RWPE1 (cell line): Measurements from ENCODE around the gene CS.
"Not testable (repeated sequence)": the region's sequence is repeated elsewhere in the genome, so short reads cannot be mapped to it uniquely, and the experiment has no call there.

ENCODE experiments used
- CTCF ChIA-PET: fragments of 350-600 bp; sonication (Branson Sonifier 250); formaldehyde crosslinking; extraction: SDS; loops from one replicate; lab custom pipeline; 2021; lab: Yijun Ruan, JAX
- POLR2A ChIA-PET: fragments of 400-600 bp; formaldehyde crosslinking; extraction: SDS; loops from one replicate; lab custom pipeline; 2020; ENCODE audit warnings: antibody characterized with exemption; ENCODE audit not compliant: low non-redundant PET; lab: Yijun Ruan, JAX
- DNase-seq: peaks from one replicate; pipeline ENCODE4 v3.0.0; 2012; ENCODE audit warnings: low spot score
- H3K27ac ChIP-seq: fragments of 450-650 bp; 2 replicates; pipeline ENCODE4 v1.5.1; 2017
- CTCF ChIP-seq: fragments of 450-650 bp; conservative IDR thresholded peaks from 2 replicates; pipeline ENCODE4 v1.5.1; 2017; ENCODE audit warnings: low read depth, mild to moderate bottlenecking

The CS gene

GRCh38 chr12:56299853-56300643 lies at the start of gene CS:
CS (minus strand) TSS chr12:56300330; CDS start chr12:56300201, 129 bp downstream.
- CTCF ChIA-PET, result interaction anchor here (0.5 kb wide), 1 partner anchor 26 kb away, joined by 5 read pairs; no protein-coding TSS in a partner anchor
- TF ChIP-seq CTCF, result no peak
- POLR2A ChIA-PET, result interaction anchor here (0.6 to 1.2 kb wide), 3 partner anchors 9 to 461 kb away, joined by 3 to 9 read pairs (median 3); partner anchors contain the start of gene RNF41

GRCh38 chr12:56348776-56349175 lies 48.6 kb upstream of the CS start:
- ChIA-PET POLR2A (interaction anchor here (0.5 kb wide), 1 partner anchor 873 kb away, joined by 4 read pairs; no protein-coding TSS in a partner anchor), CTCF (interaction anchor here (0.6 kb wide), 1 partner anchor 15 kb away, joined by 3 read pairs; the partner anchor contains the start of gene PAN2)
- H3K27ac ChIP-seq, result peak overlapping the region; percentile 22
- no peak for DNase-seq
- no peak for TF ChIP-seq CTCF

More at GRCh38 chr12:56299853-56300643, at the start of gene CS:
- peak; percentile 98 for DNase-seq
- peak within 1 kb of the TSS; percentile 92 for H3K27ac ChIP-seq

GRCh38 chr12:56347255-56347654 lies 47.1 kb upstream of the CS start:
- POLR2A ChIA-PET, DNase-seq: not testable (repeated sequence)
- peak overlapping the region; percentile 16; the same call in 1 of the 2 replicates for H3K27ac ChIP-seq
- CTCF ChIA-PET, result interaction anchor here (0.6 to 1.2 kb wide), 2 partner anchors 76 to 122 kb away, joined by 3 read pairs; no protein-coding TSS in a partner anchor

- TF ChIP-seq CTCF, result no peak
- CTCF ChIA-PET, result interaction anchor here (0.6 kb wide), 2 partner anchors 8 to 122 kb away, joined by 3 to 8 read pairs; no protein-coding TSS in a partner anchor
- POLR2A ChIA-PET, result no interaction called here
- peak overlapping the region; percentile 16; the same call in 1 of the 2 replicates for H3K27ac ChIP-seq
- no peak for DNase-seq
Observed at GRCh38 chr12:56346675-56347074, 46.5 kb upstream of the CS start.

GRCh38 chr12:56342290-56342689 lies 42.2 kb upstream of the CS start:
- CTCF ChIA-PET, result not testable (repeated sequence)

GRCh38 chr12:56341616-56342015 lies 41.5 kb upstream of the CS start:
- no peak for DNase-seq
- H3K27ac ChIP-seq, result no peak overlapping the region
- no peak for TF ChIP-seq CTCF
- CTCF ChIA-PET, result interaction anchor here (0.6 kb wide), 1 partner anchor 109 kb away, joined by 5 read pairs; no protein-coding TSS in a partner anchor
- POLR2A ChIA-PET, result interaction anchor here (1.2 kb wide), 1 partner anchor 9 kb away, joined by 3 read pairs; no protein-coding TSS in a partner anchor

More at GRCh38 chr12:56342290-56342689, 42.2 kb upstream of the CS start:
- not testable (repeated sequence) for DNase-seq, H3K27ac ChIP-seq
- POLR2A ChIA-PET, result interaction anchor here (1.2 kb wide), 1 partner anchor 10 kb away, joined by 3 read pairs; no protein-coding TSS in a partner anchor

GRCh38 chr12:56339158-56339422 lies 39.0 kb upstream of the CS start:
- ChIA-PET CTCF (interaction anchor here (0.6 kb wide), 1 partner anchor 8 kb away, joined by 8 read pairs; no protein-coding TSS in a partner anchor), POLR2A (no interaction called here)
- peak overlapping the region; percentile 4; the same call in 1 of the 2 replicates for H3K27ac ChIP-seq
- DNase-seq, result no peak
- no peak for TF ChIP-seq CTCF
